HG02678 (cell line): ENCODE data around the gene CD207.
"Not testable (repeated sequence)": the region's sequence is repeated elsewhere in the genome, so short reads cannot be mapped to it uniquely, and the experiment has no call there.

Source experiments
- ATAC-seq: cut with Tn5 transposase; IDR thresholded peaks from one replicate; pipeline ENCODE4 v1.9.1; 2021; ENCODE audit warnings: mild to moderate bottlenecking, moderate library complexity; ENCODE audit not compliant: unreplicated experiment

CD207 gene

DNA sequence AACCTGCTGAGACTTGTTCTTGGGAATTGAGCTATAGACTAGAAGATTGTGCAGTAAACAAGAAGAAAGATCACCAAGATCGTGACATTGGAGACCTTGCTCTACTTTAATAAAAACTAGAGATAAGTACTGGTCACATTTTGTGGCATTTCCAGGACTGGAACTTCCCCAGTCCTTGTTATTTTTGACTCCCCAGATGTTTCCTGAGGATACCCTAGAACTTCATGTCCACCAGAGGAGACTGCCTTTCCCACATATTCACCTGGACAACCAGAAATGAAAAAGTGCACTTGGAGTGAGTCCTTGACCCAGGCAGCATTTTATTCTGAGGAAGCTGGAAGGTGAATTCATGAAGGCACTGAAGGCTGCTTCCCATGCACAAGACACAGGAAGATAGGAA, 5.7 kb downstream of the CD207 start:
- ATAC-seq = no peak

DNA sequence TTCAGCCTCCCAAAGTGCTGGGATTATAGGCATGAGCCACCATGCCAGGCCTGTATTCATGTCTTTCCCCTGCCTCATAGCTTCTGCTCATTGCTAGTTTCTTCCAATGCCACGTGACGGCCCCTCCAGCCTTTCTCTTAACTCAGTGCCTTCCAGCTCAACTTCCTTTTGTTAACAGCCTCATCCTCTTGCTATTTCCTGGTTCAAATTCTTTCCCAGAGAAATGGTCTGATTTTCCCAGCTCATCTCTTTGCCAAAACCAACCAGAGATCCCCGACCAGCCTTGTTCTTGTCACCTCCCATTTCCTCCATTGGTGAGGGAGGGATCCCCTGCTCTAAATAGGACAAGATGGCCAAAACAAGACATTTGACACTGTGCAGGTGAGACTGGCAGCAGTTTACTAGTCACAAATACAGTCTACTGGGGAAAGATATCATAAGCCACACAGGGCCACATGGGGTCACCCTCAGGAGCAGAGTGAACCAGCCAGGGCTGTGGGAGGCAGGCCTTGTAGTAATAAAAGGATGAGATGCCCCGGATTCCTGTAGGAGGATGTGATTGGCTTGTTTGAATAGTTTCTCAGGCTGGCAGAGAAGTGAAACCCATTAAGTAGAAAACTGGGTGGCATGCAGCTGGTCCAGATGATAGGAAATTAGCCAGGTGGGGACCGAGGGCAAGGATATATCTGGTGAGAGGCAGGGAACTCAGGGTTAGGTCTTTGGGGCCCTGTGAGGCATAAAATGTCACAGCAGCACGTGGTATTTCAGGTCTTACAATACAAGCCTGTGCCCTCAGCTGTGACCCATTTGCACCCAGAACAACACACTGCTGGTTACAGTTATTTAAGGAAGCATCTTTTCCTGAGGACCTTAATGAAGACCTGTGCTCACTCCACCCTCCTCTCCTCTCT, 6.4 kb downstream of the CD207 start:
- no peak for ATAC-seq

DNA sequence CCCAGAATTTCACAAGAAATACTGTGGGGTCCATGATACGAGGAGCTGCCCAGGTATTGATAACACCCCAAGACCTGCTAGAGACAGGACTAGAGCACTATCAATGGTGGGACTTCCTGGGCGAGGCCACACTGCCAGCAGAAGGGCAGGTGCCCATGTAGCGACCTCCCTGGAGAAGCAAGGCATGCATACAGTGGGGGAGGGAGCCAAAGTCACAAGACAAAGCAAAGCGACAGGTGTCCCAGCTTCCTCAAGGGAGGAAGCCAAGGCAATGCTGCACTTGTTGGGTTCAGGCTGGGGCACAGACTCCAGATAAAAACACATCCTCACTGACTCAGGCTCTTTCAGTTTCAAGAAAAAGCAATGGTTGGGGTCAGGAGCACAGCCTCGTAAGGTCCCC, 7.5 kb downstream of the CD207 start:
- no peak for ATAC-seq

DNA sequence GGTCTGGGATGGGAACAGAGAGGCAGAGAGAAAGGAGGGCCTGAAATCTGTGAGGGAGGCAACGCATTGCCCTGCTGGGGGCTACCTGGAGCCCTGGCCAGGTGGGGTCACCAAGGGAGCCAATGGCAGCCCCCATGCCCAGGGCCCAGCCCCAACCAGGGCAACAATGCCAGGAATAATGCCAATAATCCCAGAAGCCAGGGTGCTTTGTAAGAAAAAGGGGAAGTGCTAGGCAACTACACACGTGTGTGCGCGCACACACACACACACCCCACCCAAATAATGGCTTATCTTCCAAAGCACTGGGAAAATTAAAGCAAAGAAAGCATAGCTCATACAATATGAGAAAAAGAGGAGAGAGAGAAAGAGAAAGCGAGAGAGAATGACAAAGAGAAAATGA, 8.2 kb downstream of the CD207 start:
- no peak for ATAC-seq

DNA sequence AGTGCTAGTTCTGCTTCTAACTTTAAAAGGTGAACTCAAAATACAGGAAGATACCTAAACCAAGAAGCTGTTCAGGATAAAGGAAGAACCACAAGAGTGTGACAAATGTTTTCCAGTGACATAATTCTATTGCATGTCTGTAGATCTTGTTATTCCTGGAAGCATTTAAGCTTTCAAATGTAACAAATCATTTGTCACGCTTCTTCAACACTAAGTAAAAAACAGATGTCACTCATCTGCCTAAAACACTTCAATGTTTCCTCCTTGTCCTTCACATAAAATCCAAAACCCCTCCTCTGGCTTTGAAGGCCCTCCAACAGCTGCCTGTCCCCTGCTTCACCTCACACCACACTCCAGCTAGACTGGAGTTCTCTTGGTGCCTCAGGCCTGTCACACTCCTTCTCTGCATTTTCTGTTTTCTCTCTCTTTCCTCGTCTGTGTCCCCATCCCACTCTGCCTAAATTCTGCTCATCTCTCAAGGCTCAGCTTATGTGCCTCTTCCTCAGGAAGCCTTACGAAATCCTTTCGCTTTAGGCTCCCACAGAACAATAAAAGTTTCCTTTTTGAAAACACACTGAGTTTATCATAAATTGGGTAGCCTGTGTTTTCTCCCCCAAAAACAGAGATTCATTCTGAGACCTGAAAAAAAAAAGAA, 8.8 kb downstream of the CD207 start:
- ATAC-seq = no peak

DNA sequence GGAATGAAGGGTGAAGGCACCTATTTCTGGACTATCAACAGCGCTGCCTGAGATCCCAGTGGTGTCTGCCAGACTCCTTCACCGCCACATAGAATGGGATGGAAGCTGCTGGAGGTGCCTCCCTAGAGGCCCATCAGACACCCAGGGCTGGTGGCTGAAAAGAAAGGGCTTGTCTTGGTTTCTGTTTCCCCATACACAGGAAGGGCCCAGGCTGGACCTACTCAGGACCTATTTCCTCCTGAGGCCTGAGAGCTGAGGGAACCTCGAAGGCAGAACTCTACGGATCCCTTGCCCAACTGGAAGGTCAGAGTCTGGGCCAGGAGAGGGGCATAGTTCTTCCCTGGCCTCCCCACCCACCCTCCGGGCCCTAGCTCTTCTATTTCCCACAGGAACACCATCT, 12.4 kb downstream of the CD207 start:
- ATAC-seq = no peak

DNA sequence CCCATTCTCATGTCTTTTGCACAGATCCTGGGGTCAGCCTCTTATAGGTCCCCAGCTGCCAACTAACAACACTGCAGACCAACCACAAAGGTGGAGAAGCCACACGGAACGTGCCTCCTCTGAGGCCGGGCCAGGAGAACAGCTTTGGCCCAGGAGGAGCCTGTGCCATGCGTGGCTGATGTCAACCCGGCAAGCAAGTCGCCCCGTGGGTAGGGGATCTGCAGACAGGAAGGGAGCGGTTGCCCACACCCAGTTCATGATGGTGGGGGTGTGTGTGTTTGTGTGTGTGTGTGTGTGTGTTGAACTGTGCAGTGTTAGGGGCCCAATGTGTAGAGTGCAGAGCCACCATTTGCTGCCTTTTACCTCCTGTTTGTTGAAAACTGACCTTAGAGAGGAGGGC, 12.8 kb downstream of the CD207 start:
- no peak for ATAC-seq

DNA sequence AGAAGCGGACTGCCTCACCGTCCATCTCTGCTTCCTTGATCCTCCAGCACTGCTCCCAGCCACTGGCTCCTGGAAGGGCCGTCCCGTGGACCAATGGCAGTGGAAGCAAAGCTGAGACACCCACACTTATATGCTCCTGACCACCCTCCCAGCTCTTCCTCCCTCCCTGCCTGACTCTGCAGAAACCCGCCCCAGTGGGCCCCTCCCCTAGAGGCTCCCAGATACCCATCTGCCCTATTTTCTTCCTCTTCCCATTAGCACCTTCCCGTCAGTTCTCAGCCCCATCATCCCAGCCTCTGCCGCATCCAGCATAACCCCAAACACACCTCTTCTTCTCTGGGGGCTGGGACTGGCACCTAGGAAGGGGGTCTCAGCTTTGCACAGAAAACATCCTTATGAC, 15.1 kb downstream of the CD207 start, which contains the start of gene CLEC4F:
TSS of gene CLEC4F (minus strand) at position 101 of the 400 bp plus-strand sequence. CDS start at position 25, 76 bp downstream.
- no peak for ATAC-seq

DNA sequence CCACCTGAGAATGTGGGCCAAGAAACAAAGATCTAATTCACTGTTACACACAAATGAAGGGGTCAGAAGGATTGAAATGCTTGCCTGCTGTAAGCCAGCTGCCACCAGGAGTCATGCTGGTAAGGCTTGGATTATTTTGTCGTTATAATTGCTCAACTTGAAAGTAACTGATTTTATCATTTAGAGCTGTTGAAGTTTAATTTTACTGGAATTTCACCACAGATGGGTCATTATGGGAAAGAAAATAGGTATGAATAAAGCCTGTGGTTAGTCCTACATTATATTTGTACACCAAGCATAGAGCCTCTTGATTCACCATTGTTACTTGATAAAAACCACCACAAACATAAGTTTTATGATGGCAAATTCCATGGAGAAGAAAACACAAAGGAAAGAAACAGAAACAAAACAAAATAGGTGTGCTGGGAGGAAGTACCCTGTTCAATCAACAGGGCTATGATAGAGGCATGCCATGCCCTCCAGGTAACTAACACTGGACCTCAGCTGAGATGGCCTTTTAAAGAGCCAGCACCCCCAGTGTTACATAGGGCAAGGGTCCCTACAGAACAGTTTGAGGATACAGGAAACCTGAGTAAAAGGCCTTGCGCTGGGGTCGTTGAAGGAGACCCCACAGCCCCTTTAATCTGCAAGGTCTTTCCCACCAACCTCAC, 18.2 kb downstream of the CD207 start:
- no peak for ATAC-seq

DNA sequence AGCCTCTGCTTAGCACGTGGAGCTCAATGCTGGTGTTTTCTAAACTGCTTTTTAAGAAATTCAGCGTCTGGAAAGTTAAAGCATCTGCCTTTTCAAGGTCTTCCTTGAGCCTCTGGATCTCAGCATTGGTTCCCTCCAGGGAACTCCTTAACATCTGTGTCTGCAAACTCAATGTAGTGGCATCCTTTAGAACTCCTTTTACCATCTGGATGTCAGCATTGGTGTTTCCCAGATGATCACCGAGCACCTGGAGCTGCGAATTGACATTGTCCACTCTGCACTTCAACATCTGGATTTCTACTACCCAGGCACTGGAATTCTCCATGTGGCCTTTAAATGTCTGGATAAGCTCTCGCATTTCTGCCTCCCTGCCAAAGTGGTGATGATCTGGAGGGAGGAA, 18.9 kb downstream of the CD207 start:
- no peak for ATAC-seq

DNA sequence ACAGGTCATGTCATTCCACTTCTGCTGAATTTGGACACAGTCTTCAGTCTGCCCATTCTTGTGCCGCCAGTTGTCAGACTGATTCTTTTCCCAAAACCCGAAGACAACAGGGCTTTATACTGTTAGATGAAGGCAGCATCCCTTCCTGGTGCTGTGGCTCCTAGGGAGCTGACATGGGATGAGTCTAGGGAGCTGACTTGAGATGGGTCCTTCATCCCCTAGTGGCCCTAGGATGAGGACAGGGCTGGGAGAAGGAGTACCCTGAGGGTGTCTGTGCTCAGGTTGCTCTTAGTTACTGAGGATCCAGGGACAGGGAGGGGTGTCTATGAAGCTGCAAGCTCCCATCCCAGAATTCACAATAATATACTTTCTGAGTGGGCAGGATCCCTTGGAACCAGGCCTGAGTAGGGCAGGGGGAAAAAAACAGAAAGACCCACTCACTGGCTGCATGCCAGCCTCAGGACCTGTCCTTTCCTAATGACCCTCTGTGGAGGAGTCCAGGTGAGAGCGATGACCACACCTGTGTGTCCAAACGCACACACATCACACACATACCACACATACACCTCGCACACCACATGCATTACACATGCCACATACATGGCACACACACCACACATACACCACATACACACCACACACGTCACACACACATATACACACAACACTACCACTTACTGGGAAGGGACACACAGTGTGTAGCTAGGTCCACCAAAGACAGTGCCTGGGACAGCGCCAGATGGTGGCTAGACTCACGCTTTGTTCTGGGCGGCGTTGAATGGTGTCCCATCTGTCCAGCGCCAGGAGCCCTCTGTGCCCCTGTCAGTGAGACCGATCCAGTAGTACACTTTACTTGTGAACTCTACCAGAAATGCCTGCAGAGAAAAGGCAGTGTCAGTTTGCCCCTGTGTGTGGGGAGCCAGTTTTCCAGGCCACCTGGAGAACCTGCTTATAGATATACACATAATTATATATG, 26.3 kb downstream of the CD207 start:
- no peak for ATAC-seq

DNA sequence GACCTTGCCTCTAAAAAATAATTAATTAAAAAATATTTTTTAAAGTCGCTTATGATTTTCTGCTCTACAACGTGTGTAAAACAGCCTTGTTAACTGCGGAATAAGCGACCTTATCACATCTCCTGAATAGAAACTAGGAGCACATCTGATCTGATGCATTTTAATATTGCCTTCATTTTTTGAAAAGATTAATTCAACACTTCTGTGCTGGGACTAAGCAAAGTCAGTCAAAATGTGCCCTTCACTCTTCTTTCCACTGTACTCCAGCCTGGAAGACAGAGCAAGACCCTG, 27.8 kb downstream of the CD207 start:
- ATAC-seq = no peak

DNA sequence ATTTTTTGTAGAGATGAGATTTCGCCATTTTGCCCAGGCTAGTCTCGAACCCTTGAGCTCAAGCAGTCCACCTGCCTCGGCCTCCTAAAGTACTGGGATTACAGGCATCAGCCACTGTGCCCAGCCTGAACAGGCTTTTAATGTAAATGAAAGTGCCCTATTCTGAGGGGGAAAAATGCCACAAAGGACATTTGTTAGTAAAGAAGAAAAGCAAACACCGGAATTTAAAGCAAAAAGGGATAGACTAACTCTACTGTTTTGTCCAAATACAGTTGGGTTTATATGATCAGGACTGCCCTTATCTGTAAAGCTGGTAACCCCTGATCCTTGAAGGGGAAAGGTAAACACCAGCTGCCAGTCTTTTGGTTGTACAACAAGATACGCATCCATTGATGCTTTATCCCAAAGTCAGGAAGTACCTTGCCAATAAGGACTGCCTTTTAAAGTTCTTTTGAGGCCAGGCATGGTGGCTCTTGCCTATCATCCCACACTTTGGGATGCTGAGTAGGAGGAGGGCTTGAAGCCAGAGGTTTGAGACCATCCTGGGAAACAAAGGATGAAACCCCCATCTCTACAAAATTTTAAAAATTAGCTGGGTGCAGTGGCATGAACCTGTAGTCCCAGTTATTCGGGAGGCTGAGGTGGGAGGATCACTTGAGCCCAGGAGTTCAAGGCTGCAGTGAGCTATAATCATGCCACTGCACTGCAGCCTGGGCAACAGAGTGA, 28.4 kb downstream of the CD207 start:
- ATAC-seq = no peak

DNA sequence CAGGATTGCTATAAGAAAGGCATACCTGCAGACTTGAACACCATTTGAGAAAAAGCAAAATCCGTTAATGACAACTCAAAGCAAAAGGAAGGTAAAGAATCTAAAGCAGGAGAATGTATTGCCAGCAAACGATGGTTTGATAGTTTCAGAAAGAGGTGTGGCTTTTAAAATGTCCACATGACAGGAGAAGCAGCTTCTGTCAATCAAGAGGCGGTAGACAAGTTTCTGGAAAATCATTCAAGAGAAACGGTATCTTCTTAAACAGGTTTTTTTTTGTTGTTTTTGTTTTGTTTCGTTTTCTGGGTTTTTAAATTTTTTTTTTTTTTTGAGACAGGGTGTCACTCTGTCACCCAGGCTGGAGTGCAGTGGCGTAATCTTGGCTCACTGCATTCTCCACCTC, 29.0 kb downstream of the CD207 start:
- ATAC-seq = no peak

DNA sequence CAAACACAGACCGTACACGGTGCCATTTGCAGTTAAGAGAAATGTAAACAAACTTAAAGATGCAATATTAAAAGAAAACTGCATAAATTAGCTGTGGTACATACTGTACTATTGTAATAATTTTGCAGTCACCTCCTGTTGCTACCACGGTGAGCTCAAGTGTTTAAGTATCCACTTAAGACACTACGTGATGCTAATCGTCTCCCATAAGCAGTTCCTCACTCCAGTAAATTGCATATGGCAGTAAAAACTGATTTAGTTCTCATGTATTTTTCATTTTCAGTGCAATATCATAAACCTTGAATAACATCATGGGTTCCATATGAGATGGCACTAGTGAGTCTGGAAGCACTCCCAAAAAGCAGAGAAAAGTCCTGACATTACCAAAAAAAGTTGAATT, 29.6 kb downstream of the CD207 start:
- ATAC-seq = no peak

DNA sequence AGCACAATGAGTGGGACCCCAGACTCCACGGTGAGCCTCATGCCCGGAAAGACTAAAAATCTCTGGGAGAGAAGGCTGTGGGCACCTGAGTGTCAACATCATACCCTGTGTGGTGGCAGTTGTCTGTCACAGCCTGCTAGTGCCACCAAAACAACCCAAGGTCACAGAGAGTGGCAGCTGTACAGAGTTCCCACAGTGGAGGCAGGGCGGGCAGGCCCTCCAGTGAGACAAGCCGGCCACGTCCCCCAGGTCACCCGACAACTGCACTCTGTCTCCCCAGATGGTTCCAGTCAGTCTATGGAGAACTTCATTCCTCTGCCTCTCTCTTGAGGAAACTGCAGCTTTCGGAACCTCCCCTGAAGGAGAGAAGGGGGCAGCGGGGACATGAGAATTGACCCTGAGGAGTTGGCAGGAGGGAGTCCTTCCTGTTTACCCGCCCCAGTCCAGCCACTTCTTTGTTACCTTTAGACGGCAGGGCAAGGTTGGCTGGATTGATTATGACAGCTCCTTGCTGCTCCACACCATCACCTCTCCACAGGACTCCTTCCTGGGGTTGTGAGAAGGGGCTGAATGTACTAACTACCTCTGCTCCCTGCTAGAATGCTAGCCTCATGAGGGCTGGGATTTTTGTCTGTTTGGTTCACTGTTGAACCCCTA, 33.9 kb downstream of the CD207 start:
- ATAC-seq = no peak

DNA sequence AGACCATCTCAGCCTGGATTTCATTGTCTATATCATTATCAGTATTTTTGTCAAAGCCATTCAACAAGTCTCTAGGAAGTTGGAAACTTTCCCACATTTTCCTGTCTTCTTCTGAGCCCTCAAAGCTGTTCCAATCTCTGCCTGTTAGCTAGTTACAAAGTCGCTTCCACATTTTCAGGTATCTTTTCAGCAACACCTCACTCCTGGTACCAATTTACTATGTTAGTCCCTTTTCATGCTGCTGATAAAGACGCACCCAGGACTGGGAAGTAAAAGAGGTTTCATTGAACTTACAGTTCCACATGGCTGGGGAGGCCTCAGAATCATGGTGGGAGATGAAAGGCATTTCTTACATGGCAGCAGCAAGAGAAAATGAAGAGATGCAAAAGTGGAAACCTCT, 35.9 kb downstream of the CD207 start:
- ATAC-seq = no peak

DNA sequence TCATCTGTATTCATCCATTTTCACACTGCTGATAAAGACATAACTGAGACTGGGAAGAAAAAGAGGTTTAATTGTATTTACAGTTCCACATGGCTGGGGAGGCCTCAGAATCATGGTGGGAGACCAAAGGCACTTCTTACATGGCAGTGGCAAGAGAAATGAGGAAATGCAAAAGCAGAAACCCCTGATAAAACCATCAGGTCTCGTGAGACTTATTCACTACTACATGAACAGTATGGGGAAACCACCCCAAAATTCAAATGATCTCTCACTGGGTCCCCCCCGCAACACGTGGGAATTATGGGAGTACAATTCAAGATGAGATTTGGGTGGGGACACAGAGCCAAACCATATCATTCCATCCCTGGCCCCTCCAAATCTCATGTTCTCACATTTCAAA, 37.6 kb downstream of the CD207 start:
- ATAC-seq = not testable (repeated sequence)

DNA sequence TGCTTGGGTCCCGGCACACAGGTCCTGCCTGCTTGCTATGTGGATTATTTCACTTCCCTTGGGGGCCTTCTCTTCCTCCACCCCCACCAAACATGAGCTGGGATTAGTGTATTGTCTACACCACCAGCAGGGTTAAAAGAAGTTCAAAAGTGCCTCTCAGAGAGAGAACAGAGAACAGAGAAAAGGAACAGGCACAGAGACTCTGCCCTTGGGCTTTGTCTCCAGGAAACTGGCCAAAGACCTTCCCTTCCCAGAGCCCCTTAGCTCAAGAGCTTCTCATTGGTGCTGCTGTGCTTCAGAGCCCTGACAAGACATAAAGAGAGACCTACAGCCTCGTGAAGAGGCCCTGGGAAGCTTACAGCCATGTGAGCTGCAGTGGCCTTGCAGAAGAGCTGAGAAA, 38.1 kb downstream of the CD207 start:
- no peak for ATAC-seq

DNA sequence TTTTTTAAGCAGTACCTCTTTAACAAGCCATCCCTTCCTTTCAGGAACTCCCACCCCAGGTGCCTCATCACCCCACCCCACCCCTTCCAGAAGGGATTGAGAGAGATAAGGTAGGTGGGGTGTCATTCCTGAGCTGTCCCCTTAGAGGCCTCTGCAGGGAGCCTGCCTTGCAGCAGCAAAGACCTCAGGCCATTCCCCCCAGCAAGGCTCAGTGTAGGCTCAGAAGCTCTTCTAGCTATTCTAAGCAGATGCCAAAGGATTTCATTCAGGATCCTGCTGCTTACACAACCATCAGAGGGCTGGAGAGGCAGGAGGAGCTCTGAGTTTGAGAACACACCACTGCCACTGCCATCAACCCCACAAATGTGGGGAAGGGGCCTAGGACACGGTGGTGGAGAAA, 39.4 kb downstream of the CD207 start:
- ATAC-seq = no peak
